HL-60/S4 treated with retinoic acid at 250 ng/mL for 4 days and 3 days (cell line): ENCODE results near the gene CCNB2.

Source experiments
- in situ Hi-C: fragments of 300-500 bp; cut with MboI; formaldehyde crosslinking; loops from 2 replicates; pipeline ENCODE4 v1.7.0; 2022; ENCODE audit warnings: low sequenced_read_pairs

The CCNB2 gene

DNA sequence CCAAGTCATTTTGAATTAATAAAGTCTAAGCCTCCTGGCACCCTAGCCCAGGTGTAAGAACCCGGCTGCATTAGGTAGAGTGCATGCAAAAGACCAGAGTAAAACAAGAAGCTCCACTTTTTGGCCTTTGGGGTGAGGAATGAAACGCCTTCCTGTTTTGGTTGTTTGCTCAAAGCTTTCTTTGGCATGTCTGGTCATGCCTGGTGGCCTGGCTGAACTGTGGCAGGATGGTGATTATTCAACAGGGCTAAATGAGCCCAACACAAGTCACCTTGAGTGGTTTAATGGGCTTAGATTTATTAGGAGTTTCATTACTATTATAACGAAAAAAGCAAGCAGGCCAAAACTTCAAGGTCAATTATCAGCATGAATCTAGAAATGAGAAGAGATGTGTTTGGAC, 60.8 kb downstream of the CCNB2 start:
- in situ Hi-C loops: no loop called here

GRCh38 chr15:59166166-59166565, 61.2 kb downstream of the CCNB2 start:
- in situ Hi-C loops: no loop called here

GRCh38 chr15:59166601-59167265, 61.8 kb downstream of the CCNB2 start:
- in situ Hi-C loops: no loop called here

GRCh38 chr15:59168536-59168935, 63.6 kb downstream of the CCNB2 start:
- in situ Hi-C loops: no loop called here

- in situ Hi-C loops: no loop called here
These were observed 64.3 kb downstream of the CCNB2 start for GRCh38 chr15:59169251-59169708.

DNA sequence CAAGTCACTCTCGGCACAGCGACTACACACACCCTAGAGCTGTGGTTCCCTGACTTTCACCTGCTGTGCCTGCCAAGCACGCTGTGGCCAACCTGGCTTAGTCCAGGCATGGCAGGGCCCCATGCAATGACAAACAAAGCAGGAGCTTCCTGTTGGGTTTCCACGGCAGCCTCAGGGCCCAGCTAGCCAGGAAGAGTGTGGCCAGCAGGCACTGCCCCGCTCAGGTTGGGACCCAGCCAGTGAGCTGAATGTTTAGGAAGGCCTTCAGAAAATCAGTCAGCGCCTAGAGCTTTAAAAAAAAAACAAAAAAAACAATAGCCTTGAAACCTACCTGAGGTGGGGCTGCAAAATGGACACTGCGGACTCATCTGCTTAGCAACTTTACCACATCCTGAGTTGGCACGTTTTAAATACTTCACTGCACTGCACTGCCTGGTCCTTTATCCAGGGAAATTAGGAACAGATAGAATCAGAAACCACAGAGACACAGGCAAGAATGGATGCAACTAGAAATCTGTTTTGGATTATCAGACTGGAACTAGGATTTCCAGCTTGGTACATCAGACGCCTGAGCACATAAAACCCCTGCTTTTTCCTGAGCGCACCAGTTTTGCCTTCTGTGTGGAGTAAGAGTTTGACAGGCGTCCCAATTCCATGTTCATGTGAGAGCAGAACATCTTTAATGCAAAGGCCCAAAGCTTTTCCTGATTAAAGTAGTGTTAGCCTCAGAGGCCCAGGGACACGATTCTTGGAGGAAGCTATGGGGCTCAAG, 65.5 kb downstream of the CCNB2 start:
- in situ Hi-C loops: no loop called here

GRCh38 chr15:59171067-59171397, 66.1 kb downstream of the CCNB2 start:
- in situ Hi-C loops: no loop called here

DNA sequence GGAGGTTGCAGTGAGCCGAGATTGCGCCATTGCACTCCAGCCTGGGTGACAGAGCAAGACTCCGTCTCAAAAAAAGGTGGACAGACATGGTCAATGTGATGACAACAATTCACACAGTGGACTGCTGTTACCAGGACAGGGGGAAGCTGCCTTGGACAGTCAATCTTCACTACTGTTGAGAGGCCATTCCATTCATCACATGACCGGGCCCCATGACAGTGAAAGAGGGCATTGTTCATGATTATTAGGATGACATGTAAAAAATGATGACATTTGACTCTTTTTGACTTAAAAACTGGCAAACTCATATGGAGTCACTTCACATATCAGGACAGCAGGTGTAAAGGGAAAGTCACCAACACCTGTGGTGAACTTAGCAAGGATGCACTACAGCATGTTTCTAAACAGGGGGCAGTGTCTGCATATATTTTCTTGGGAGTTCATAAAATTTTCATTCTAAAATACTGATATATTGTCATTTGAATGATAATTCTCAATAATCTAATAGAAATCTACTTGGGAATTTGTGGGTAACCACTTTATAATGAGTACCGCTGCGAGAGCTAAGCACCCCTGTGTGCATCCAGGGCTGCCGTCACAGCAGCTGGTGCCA, 67.4 kb downstream of the CCNB2 start:
- in situ Hi-C loops: no loop called here

GRCh38 chr15:59173194-59173593, 68.2 kb downstream of the CCNB2 start:
- in situ Hi-C loops: no loop called here

DNA sequence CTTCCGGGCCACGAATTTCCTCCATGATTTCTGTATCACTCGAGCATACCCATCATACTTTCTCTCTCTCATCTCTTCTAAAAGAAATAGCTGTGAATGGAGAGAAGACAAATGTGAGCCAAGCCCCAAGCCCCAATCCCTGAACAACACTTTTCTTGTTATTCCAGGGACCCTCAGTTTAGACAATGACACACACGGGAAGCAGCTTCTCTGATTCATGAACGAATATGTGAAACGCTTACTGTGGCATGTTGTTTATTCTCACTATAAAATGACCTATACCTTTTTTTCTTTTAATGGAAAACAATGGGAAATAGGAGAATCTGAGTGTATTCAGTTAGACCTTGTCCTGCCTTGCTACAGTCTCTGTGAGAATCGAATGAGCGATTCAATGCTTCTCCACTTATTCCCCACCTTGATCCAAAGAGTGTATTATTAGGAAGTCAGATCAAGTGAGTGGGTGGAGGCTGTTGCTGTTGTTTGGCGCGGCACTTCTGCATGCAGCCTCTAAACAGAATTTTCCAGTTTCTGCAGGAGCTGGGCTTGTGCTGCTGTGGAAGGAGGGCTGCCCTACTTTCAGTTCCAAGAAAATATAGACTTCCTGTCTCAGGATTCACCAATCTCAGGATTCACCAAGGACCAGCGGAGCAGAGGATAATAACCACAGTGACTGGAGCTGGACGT, 69.3 kb downstream of the CCNB2 start:
- in situ Hi-C loops: no loop called here
